Measurements from ENCODE around the gene F2RL2. TPM values are rescaled to one million over a fixed set of nuclear protein-coding genes. Genes with fewer than 3 reads are reported as not detected.

F2RL2 gene
- total and polyA plus RNA-seq, 3 donors from 2014 or later: 0.20 TPM; not detected in 2

DNA sequence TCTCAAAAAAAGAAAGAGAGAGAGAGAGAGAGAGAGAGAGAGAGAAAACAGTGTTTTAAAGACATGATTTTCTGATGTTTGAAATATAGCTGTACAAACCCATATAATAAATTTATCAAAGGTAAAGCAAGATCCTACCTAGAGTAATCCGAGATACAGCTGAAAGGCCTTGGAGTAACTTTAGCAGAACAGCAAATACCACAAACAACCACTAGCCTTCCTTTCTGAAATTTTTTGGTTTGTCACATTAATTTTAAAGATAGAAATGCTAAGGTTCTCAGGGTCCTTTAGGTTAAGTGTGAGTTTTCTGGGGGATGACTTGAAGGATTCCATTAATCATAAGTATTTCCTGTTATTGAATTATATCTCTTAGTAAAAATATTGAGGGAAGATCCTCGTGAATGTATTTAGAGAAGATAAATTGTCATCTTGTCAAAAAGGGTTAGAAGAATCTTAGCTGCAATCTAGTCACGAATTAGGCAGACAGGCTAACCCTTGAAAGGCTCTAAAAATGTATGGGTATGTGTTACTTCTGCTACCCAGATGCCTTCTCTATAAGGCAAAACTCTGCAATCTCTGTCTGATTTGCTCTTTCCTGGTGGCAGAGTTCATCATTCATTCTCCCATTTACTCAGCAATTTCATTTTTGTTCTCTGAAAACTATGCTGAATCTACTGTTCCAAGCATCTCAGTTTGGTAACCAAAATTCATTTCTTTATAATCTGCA lies 27.3 kb downstream of the F2RL2 start:
- H3K27me3 ChIP-seq: no peaks in the 10 kb centered on the region
- H3K9me3 ChIP-seq: no peaks in the 10 kb centered on the region
- no peak for TF ChIP-seq POLR2A (IDR thresholded peaks at IDR 0.05)
- TF ChIP-seq, protein P1, sequence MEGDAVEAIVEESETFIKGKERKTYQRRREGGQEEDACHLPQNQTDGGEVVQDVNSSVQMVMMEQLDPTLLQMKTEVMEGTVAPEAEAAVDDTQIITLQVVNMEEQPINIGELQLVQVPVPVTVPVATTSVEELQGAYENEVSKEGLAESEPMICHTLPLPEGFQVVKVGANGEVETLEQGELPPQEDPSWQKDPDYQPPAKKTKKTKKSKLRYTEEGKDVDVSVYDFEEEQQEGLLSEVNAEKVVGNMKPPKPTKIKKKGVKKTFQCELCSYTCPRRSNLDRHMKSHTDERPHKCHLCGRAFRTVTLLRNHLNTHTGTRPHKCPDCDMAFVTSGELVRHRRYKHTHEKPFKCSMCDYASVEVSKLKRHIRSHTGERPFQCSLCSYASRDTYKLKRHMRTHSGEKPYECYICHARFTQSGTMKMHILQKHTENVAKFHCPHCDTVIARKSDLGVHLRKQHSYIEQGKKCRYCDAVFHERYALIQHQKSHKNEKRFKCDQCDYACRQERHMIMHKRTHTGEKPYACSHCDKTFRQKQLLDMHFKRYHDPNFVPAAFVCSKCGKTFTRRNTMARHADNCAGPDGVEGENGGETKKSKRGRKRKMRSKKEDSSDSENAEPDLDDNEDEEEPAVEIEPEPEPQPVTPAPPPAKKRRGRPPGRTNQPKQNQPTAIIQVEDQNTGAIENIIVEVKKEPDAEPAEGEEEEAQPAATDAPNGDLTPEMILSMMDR (IDR thresholded peaks at IDR 0.05): no peak
- H3K27ac ChIP-seq: no peak overlapping the region
- no peaks in the 10 kb centered on the region for H3K36me3 ChIP-seq (ENCODE audit: low read depth, missing control alignments)
- H3K4me3 ChIP-seq: no peak overlapping the region
- H3K4me1 ChIP-seq: no peaks in the 10 kb centered on the region
- 65 to 76% methylated on average over 3 of the region's 3 CpGs for WGBS, 2 donors
- intact Hi-C loops (cut with DNase I; ENCODE audit: low total_unique reads): no loop called here
- no peak for DNase-seq

DNA sequence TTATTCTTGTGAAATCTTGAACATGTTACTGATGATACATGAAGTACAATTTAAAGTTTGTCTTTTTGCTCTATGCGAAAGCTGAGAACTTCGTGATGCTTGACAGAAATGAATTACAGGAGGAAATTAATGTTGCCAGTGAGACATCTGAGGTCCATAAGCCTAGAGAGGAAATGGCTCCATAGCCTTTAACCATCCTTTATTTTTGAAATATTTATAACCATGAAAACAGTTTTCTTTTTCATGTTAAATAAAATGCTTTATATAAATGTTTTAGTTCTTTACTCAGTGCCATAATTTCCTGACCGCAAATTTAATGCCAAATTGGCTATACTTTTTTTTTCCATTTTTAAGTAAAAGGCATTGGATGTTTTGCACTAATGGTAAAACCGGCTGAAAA lies 29.1 kb downstream of the F2RL2 start:
- intact Hi-C loops (cut with DNase I; ENCODE audit: low total_unique reads): no loop called here
- no peak for DNase-seq
- Histone ChIP-seq H3K9me3 (no peaks in the 10 kb centered on the region), H3K27me3 (no peaks in the 10 kb centered on the region), H3K4me1 (no peaks in the 10 kb centered on the region), H3K27ac (no peak overlapping the region), H3K4me3 (no peak overlapping the region), H3K36me3 (ENCODE audit: low read depth, missing control alignments) (no peaks in the 10 kb centered on the region)
- WGBS, 2 donors: 79 to 97% methylated on average over 4 of the region's 4 CpGs
- TF ChIP-seq, protein P1 (IDR thresholded peaks at IDR 0.05): no peak
- no peak for TF ChIP-seq POLR2A (IDR thresholded peaks at IDR 0.05)

DNA sequence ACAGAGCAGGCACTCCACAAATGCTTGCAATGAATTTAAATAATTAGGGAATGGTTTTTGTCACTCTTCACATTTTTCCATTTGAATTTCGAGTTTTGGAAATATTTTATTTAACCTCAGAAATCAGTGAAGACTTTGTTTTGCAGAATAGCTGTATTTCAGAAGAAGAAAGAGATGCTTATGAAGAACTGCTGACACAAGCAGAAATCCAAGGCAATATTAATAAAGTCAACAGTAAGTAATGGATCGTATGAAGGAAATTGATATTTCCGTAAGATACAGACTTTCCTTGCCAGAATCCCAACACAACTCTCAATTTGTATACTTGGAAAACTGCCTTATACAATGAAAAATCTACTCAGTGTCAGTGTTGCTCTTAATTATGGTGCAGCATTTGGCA lies 30.5 kb downstream of the F2RL2 start:
- H3K4me1 ChIP-seq: no peaks in the 10 kb centered on the region
- TF ChIP-seq POLR2A (IDR thresholded peaks at IDR 0.05): no peak
- TF ChIP-seq, protein P1 (IDR thresholded peaks at IDR 0.05): no peak
- DNase-seq: no peak
- no peaks in the 10 kb centered on the region for H3K36me3 ChIP-seq (ENCODE audit: low read depth, missing control alignments)
- H3K27me3 ChIP-seq: no peaks in the 10 kb centered on the region
- H3K9me3 ChIP-seq: no peaks in the 10 kb centered on the region
- H3K27ac ChIP-seq: no peak overlapping the region
- WGBS, 2 donors: 40 to 60% methylated on average over 3 of the region's 3 CpGs
- no peak overlapping the region for H3K4me3 ChIP-seq
- intact Hi-C loops (cut with DNase I; ENCODE audit: low total_unique reads): no loop called here

DNA sequence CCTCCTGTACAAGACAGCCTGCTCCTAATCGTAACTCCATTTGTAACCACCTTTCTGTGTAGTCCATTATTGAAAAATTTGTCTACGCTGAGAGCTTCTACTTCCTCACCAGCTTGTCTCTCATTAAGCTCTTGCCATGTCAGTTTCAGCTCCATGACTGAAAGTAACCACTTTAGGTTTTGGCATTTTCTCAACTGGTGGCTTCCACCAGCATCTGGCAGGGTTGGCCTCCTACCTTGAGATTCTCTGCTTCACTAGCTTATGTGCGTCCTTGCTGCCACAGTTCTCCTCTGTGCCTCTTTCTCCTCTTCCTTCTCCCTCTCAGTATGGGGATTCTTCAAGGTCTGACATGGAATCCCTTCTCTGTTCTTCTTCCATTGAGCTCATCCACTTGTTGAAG lies 31.8 kb downstream of the F2RL2 start:
- WGBS, 2 donors: 85 to 94% methylated on average over 3 of the region's 3 CpGs
- Histone ChIP-seq H3K4me1 (no peaks in the 10 kb centered on the region), H3K27me3 (no peaks in the 10 kb centered on the region), H3K9me3 (no peaks in the 10 kb centered on the region), H3K27ac (no peak overlapping the region), H3K36me3 (ENCODE audit: low read depth, missing control alignments) (no peaks in the 10 kb centered on the region), H3K4me3 (no peak overlapping the region)
- DNase-seq: no peak
- no peak for TF ChIP-seq POLR2A (IDR thresholded peaks at IDR 0.05)
- TF ChIP-seq, protein P1 (IDR thresholded peaks at IDR 0.05): no peak
- intact Hi-C loops (cut with DNase I; ENCODE audit: low total_unique reads): no loop called here

DNA sequence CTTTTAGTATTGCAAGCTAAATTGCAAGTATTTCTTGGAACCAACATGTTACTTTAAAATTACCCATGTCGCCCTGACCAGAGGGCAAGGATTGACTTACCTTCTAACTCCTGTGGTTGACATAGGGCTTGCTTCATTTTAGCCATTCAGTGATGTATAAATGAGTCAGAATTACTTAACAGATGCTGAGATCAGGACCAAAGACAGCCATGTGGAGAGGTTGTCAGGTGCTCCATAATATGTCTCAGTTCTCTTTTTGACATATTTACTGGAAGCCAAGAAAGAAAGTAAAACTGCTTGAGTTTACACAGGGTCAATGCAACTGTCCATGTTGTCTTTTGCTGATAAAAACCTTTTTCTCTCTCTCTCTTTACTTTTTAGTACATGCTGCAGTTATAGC lies 33.2 kb downstream of the F2RL2 start:
- H3K9me3 ChIP-seq: no peaks in the 10 kb centered on the region

More for the DNA sequence above, 33.2 kb downstream of the F2RL2 start:
- DNase-seq: no peak
- WGBS, 2 donors: 95 to 100% methylated on average over 1 of the region's 1 CpG
- no peaks in the 10 kb centered on the region for H3K36me3 ChIP-seq (ENCODE audit: low read depth, missing control alignments)
- TF ChIP-seq, protein P1 (IDR thresholded peaks at IDR 0.05): no peak
- no peak for TF ChIP-seq POLR2A (IDR thresholded peaks at IDR 0.05)
- H3K27me3 ChIP-seq: no peaks in the 10 kb centered on the region
- H3K4me3 ChIP-seq: no peak overlapping the region
- no peaks in the 10 kb centered on the region for H3K4me1 ChIP-seq
- H3K27ac ChIP-seq: no peak overlapping the region
- intact Hi-C loops (cut with DNase I; ENCODE audit: low total_unique reads): no loop called here

Data from testis (tissue), 3 donors.